GM19438 (cell line): ENCODE results near the gene ANG.

ENCODE experiments used
- ATAC-seq: cut with Tn5 transposase; IDR thresholded peaks from one replicate; pipeline ENCODE4 v1.9.1; 2021; ENCODE audit warnings: low read depth; ENCODE audit not compliant: unreplicated experiment

Gene ANG

DNA sequence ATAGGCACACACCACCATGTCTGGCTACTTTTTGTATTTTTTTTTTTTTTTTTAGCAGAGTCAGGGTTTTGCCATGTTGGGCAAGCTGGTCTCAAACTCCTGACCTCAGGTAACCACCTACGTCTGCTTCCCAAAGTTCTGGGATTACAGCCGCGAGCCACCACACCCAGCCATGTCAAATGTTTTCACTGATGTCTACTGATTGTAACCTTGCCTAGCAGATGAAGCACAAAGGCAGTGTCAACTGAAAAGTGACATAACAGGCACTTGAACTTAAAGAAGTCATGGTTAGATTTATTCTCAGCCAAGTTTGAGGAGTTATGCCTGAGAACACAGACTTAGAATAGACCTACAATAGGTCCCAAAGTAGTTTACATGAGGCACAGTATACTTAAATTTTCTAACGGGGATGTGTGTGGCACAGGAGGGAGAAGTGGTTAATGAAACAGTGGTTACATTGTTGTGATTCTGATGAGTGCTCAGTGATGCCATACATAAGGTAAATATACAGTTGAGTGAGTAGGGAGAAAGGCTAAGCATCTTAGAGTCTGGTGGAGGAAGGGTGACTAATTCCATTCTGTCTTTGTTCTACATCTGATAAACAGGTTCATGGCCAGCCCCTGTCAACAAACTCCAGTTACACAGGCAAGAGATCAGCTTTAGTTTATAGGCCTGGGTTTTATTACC is 16.8 kb upstream of the ANG start:
- no peak for ATAC-seq

DNA sequence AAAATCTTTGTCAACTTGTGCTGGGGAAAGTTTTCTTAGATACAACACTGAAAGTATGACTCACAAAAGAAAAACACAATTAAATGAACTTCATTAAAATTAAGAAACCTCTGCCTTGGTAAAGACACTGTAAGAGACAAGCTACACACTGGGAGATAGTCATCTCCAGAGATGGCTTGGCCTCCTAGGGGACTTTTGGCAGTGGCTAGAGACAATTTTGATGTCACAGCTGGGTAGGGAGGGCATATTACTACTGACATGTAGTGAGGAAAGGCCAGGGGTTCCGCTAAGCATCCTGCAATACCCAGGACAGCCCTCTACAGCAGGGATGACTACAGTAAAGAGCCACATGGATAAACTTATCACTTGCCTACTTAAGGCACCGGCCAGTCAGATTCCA is 12.9 kb upstream of the ANG start:
- ATAC-seq = no peak

GRCh38 chr14:20676072-20676471 is 12.5 kb upstream of the ANG start:
- ATAC-seq = no peak

- ATAC-seq = no peak
These were observed 8.7 kb upstream of the ANG start for GRCh38 chr14:20679907-20680306.

- ATAC-seq = no peak
These were observed 8.2 kb upstream of the ANG start for GRCh38 chr14:20680363-20680762.

DNA sequence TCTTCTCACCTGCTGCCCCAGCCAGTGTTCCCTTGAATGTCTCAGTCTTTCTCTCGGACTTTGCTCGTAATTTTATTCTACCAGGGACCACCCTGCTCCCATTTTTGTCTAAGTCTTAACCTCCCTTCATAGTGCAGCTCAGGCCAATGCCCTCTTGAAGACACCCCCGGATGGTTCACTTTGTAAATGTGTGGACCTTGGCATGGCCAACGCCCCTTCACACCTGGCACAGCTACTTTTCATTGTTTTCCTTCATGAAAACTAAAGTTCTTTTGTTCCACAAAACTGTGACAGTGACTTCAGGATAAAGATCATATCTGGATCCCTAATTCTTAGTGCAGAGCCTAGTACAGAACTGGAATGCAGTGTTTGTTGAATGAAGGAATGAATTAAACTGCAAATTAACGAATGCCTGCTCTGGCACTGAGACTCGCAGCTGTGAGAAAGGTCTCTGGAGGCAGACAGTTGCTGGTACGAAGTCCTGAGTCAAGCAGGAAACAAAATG is 7.7 kb upstream of the ANG start:
- no peak for ATAC-seq

- peak; percentile 27 for ATAC-seq
These were observed 7.0 kb upstream of the ANG start for GRCh38 chr14:20681348-20682126.

DNA sequence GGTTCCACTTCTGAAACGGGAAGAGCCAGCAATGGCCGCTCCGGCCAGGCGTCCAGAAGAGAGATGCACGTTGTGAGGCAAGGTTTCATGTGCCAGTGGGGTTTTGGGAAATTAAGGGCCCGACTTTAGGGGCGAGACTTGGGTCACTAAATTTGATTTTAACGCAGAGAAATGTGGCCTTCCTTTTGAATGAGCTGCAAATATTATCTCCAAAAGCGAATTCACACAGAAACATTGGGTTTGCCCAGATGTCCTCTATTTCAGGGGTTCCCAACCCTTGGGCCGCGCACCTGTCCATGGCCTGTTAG is 6.5 kb upstream of the ANG start:
- ATAC-seq = no peak

- ATAC-seq = peak; percentile 37
These were observed 6.0 kb upstream of the ANG start for GRCh38 chr14:20682435-20683124.

GRCh38 chr14:20683125-20683890 is 5.3 kb upstream of the ANG start:
- ATAC-seq = peak; percentile 25

DNA sequence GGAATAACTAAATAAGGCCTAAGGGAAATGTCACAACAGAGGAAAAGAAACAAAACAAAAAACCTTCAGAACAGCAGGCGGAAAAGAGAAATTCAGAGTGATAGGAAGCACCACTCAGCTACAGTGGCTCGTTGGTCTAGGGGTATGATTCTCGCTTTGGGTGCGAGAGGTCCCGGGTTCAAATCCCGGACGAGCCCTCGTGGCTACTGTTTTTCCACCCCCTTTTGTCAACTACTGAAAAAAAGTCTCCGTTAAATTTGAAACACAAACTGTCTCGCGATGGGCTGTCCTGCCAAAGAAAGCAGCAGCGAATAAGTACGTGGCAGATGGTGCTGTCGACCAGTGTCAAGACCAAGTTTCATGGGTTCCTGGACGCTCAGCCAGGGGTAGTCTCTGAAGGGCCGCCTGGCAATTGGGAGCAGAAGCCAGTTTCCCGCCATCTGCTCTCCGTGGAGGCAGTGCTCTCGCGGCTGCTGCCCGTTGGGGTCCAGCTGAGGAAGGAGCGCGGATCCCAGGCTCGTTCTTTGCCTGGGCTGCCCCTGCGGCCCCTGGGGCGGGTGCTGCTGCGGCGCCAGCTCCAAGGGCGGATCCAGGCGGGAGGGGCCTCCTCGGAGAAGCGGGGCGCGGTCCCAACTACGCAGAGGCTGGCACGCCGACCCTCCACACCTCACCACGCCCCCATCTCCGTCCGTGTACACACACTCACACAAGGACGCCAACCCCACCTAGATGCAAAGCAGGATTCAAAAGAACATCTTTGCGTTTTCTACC is 4.5 kb upstream of the ANG start, which contains the start of gene RNASE4:
TSS of gene RNASE4 (plus strand) at position 670 of the 771 bp plus-strand sequence. CDS start 14,812 bp downstream, outside the sequence.
- no peak for ATAC-seq

GRCh38 chr14:20684662-20685456 is 3.7 kb upstream of the ANG start:
- no peak for ATAC-seq

- no peak for ATAC-seq
These were observed 2.0 kb upstream of the ANG start for GRCh38 chr14:20686386-20687143.

- ATAC-seq = no peak
These were observed 1.0 kb upstream of the ANG start for GRCh38 chr14:20687362-20688166.

DNA sequence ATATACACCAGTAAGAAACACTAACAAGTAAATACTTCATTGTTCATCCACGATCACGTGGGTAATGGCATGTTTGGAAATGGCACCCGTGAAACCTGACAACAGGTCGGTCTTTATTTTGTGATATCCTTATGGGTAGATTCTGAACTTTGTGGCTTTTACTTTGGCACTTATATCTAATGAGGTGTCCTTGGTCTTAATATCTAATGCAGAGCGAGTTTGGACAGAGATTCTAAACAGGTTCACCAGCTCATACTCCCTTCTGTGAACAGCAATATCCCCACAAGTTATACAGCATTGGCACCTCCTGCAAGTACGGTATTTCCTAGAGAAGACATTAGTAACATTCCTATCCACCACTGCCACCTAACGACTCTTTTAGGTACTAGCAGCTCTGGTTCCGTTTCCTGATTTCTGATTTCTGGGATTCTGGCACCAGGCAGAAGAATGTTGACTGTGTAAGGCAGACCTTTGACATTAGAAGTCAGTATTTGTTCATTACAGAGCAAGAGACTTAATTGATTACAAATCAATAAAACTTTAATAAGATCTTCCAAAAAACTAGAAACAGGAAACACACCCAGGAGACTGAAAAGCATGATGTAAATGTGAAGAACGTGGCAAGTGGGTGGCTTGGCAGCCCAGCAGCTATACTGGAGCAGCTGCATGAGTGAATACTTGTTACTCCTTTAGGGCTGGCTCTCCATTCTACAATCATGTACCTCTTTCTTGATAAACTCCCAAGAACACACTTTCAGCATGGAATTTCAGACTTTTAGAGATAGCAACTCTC is 2.5 kb downstream of the ANG start:
- no peak for ATAC-seq

- ATAC-seq = no peak
These were observed 3.7 kb downstream of the ANG start for GRCh38 chr14:20692116-20692751.
